GM12873 (cell line): ENCODE measurements around the gene MFN1.

Experiments used
- CTCF ChIP-seq: IDR thresholded peaks from 2 replicates; pipeline ENCODE4 v1.5.1; 2012; ENCODE audit warnings: low read depth, mild to moderate bottlenecking, moderate library complexity, low read length, control low read depth; ENCODE audit not compliant: insufficient read depth; ENCODE audit errors: missing control alignments

MFN1 gene

GRCh38 chr3:179308001-179308400, 39.5 kb upstream of the MFN1 start:
- TF ChIP-seq CTCF = no peak

GRCh38 chr3:179309225-179310078, 38.1 kb upstream of the MFN1 start:
- no peak for TF ChIP-seq CTCF

GRCh38 chr3:179318876-179319275, 28.6 kb upstream of the MFN1 start:
- no peak for TF ChIP-seq CTCF

- peak; percentile 49 for TF ChIP-seq CTCF
Observed at GRCh38 chr3:179321668-179322285, 25.7 kb upstream of the MFN1 start.

- TF ChIP-seq CTCF = peak; percentile 67
Observed at GRCh38 chr3:179322286-179323196, 25.0 kb upstream of the MFN1 start, which contains the start of gene ZNF639. ZNF639 (plus strand) TSS chr3:179323031; CDS start chr3:179328294, 5,263 bp downstream.

GRCh38 chr3:179323197-179324110, 24.1 kb upstream of the MFN1 start:
- TF ChIP-seq CTCF = no peak
